AG09319 (cell line): ENCODE data around the gene GPR35.
A peak's percentile ranks its signal among the peaks of the same experiment; 100 is the strongest.

Experiments
- DNase-seq: peaks from one replicate; pipeline ENCODE4 v3.0.0-alpha.2; 2010; ENCODE audit warnings: low read depth; ENCODE audit errors: extremely low read depth
- TF ChIP-seq, protein P1 (sequence below): IDR thresholded peaks from 2 replicates; pipeline ENCODE4 v1.5.1; 2011; ENCODE audit warnings: low read depth, mild to moderate bottlenecking, inconsistent platforms, low read length, moderate library complexity

The GPR35 gene, protein sequence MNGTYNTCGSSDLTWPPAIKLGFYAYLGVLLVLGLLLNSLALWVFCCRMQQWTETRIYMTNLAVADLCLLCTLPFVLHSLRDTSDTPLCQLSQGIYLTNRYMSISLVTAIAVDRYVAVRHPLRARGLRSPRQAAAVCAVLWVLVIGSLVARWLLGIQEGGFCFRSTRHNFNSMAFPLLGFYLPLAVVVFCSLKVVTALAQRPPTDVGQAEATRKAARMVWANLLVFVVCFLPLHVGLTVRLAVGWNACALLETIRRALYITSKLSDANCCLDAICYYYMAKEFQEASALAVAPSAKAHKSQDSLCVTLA

DNA sequence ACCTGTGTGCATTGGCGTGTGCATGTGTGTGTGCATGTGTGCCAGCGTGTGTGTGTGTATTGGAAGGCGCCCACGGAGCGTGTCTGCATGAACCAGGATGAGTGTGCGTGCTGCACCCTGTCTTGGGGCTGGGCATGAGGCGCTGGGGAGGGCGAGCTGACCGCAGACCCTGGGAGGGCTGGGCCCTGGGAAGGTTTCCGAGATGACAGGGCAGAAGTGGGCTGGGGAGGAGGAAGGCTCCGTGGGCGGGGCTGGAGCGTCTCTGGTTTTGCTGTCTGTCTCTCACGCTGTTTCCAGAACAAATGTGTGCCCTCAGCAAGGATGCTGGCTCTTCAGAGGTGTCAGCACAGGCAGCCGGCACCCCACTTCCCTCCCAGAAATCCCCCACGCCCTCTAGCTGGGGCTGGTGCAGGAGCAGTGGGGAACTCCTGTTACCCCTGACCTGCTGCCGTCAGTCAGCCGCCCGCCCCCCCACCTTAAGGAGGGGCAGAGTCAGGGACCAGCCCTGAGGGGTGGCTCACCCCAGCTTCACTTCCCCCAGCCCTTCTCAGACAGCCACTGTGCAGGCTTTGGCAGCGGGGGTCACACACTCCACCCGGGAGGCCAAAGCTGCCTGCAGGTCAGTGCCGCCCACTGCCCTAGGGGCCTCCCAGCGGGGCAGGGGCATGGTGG, at the start of gene GPR35:
Gene GPR35, plus strand, starts transcription at position 531 of the 672 bp plus-strand sequence. CDS start 4,473 bp downstream, outside the sequence.
- TF ChIP-seq, protein P1, sequence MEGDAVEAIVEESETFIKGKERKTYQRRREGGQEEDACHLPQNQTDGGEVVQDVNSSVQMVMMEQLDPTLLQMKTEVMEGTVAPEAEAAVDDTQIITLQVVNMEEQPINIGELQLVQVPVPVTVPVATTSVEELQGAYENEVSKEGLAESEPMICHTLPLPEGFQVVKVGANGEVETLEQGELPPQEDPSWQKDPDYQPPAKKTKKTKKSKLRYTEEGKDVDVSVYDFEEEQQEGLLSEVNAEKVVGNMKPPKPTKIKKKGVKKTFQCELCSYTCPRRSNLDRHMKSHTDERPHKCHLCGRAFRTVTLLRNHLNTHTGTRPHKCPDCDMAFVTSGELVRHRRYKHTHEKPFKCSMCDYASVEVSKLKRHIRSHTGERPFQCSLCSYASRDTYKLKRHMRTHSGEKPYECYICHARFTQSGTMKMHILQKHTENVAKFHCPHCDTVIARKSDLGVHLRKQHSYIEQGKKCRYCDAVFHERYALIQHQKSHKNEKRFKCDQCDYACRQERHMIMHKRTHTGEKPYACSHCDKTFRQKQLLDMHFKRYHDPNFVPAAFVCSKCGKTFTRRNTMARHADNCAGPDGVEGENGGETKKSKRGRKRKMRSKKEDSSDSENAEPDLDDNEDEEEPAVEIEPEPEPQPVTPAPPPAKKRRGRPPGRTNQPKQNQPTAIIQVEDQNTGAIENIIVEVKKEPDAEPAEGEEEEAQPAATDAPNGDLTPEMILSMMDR = no peak
- DNase-seq = peak; percentile 14

DNA sequence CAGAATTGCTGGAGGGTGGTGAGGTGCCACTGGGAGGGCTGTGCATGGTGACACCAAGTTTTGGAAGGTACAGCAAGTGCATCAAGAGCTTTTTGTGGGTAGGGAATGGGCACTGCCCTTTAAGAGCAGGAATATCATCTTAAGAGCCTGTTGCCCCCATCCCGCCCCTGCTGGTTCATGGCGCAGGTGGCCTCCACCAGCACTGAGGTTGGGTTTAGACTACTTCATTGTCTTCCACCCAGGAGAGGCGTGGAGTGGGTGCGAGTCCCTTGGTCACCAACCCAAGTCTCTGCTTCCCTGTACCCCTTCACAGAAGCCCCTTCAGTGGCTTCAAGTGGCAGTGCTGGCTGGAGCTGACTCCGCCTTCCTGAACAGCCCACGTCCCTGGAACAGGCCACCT, 49.2 kb upstream of the GPR35 start:
- no peak for DNase-seq
- TF ChIP-seq, protein P1 = no peak

DNA sequence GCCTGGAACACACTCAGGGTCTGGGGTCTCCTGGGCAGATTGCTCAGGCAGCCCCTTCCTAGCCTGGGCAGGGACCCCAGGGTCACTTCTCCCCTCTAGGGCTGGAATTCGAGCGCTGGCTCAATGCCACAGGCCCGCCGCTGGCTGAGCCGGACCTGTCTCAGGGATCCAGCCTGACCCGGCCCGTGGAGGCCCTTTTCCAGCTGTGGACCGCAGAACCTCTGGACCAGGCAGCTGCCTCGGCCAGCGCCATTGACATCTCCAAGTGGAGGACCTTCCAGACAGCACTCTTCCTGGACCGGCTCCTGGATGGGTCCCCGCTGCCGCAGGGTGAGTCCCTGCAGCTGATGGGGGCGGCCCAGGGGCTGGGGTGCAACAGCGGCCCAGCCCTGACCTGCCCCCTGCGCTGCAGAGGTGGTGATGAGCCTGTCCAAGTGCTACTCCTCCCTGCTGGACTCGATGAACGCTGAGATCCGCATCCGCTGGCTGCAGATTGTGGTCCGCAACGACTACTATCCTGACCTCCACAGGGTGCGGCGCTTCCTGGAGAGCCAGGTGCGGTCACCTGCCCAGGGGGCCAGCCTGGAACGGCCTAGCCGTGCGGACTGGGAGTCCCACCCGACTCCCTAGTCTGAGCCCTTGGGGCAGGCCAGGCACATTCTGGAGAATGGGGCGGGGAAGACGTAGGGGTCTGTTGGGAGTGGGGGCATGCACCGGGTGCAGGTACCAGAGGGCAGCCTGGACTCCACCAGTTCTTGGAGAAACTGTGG, 48.7 kb upstream of the GPR35 start:
- TF ChIP-seq, protein P1 = no peak

DNA sequence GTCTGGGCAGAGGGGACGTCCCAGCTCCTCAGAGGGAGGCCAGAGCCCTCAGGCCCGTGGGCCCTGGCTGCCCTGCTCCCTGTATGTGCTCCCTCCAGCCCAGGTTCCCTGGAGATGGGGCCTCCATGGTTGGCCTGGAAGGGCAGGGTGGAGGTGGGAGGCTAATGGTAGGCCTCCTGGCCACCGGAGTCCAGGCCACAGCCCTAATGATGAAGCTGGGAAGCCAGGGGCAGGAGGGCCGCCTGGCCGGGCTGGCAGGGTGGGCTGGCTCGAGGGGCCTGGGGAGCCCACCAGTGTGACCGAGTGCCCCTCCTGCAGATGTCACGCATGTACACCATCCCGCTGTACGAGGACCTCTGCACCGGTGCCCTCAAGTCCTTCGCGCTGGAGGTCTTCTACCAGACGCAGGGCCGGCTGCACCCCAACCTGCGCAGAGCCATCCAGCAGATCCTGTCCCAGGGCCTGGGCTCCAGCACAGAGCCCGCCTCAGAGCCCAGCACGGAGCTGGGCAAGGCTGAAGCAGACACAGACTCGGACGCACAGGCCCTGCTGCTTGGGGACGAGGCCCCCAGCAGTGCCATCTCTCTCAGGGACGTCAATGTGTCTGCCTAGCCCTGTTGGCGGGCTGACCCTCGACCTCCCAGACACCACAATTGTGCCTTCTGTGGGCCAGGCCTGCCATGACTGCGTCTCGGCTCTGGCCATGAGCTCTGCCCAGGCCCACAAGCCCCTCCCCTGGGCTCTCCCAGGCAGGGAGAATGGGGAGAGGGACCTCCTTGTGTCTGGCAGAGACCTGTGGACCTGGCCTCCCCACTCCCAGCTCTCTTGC, 47.8 kb upstream of the GPR35 start:
- TF ChIP-seq, protein P1 = no peak
- DNase-seq = no peak

More for the DNA sequence above, 48.7 kb upstream of the GPR35 start:
- DNase-seq = no peak

DNA sequence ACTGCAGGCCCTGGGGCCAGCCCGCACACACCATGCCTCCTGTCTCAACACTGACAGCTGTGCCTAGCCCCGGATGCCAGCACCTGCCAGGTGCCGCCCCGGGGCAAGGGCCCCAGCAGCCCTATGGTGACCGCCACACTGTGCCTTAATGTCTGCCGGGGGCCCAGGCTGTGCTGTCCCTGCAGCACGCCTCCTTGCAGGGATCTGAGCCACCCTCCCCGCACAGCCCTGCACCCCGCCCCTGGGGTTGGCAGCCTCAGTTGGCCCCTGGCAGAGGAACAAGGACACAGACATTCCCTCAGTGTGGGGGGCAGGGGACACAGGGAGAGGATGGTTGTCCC, 47.2 kb upstream of the GPR35 start:
- no peak for DNase-seq
- TF ChIP-seq, protein P1 = no peak

DNA sequence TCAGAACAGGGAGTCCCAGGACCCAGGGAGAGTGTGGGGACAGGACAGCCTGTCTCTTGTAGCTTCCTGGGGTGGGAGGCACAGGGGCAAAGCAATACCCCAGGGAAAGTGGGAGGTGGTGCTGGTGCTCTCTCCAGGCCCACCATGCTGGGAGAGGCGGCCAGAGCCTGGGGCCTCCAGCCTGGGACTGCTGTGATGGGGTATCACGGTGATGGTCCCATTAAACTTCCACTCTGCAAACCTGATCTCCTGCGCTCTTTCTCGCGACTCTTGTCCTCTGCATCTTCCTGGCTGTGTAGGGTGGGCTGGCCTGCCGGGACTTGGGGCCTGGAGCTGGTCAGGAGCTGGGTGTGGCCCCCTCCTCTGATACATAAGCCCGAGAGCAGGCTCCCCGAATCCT, 46.8 kb upstream of the GPR35 start:
- TF ChIP-seq, protein P1 = no peak

More for the DNA sequence above, 46.8 kb upstream of the GPR35 start:
- DNase-seq = no peak
